D721Med (cell line): Measurements from ENCODE around the gene TFB1M.

Experiments used
- DNase-seq: peaks from one replicate; pipeline ENCODE4 v3.0.0; 2011; ENCODE audit warnings: low spot score; ENCODE audit not compliant: insufficient read length
- FAIRE-seq: peaks from 2 replicates; lab custom pipeline; 2011; peaks lifted over from hg19 to GRCh38; lab: Jason Lieb, UNC
- CTCF ChIP-seq: IDR thresholded peaks from 2 replicates; pipeline ENCODE4 v1.5.1; 2012; ENCODE audit warnings: mild to moderate bottlenecking, control low read depth; ENCODE audit not compliant: insufficient read depth; ENCODE audit errors: missing control alignments

The TFB1M gene

GRCh38 chr6:155311086-155311485 is 3.2 kb downstream of the TFB1M start:
- TF ChIP-seq CTCF, result no peak
- FAIRE-seq, result no peak
- DNase-seq, result no peak

GRCh38 chr6:155310596-155310995 is 3.7 kb downstream of the TFB1M start:
- no peak for TF ChIP-seq CTCF
- DNase-seq (no peak), FAIRE-seq (no peak)

GRCh38 chr6:155309150-155309549 is 5.1 kb downstream of the TFB1M start:
- FAIRE-seq, result no peak
- no peak for DNase-seq
- TF ChIP-seq CTCF, result no peak

GRCh38 chr6:155306958-155307357 is 7.3 kb downstream of the TFB1M start:
- FAIRE-seq (no peak), DNase-seq (no peak)
- TF ChIP-seq CTCF, result no peak

GRCh38 chr6:155303361-155303870 is 10.9 kb downstream of the TFB1M start:
- TF ChIP-seq CTCF, result no peak
- DNase-seq (no peak), FAIRE-seq (no peak)

GRCh38 chr6:155301867-155302266 is 12.4 kb downstream of the TFB1M start:
- TF ChIP-seq CTCF, result no peak
- no peak for DNase-seq
- no peak for FAIRE-seq

GRCh38 chr6:155297669-155298068 is 16.6 kb downstream of the TFB1M start:
- DNase-seq (no peak), FAIRE-seq (no peak)
- no peak for TF ChIP-seq CTCF
